Lung (tissue), 12 donors: ENCODE results near the gene ACSF2. TPM values are rescaled to one million over a fixed set of nuclear protein-coding genes. Genes with fewer than 3 reads are reported as not detected.
"Not testable (repeated sequence)": the region's sequence is repeated elsewhere in the genome, so short reads cannot be mapped to it uniquely, and the experiment has no call there.

ENCODE experiments used
- ATAC-seq: fragments of 200-7000 bp; cut with Tn5 transposase; one replicate; pipeline ENCODE4 v1.9.1; 2020; ENCODE audit warnings: moderate number of reproducible peaks; ENCODE audit not compliant: insufficient read depth, low FRiP score
- DNase-seq, 3 donors: peaks; one replicate each; pipeline ENCODE4 v3.0.0-alpha.2; 2013 to 2017
- H3K27ac ChIP-seq, 2 donors: one replicate each; pipeline ENCODE4 v1.5.1; 2013; ENCODE audit warnings: mild to moderate bottlenecking in 2 of 2, moderate library complexity in 2 of 2, control low read depth in 1 of 2, inconsistent platforms in 1 of 2, low read depth in 1 of 2, low read length in 1 of 2
- H3K27me3 ChIP-seq, 3 donors: one replicate each; pipeline ENCODE4 v1.5.1; 2013; ENCODE audit warnings: low read length in 2 of 3; ENCODE audit not compliant: control insufficient read depth in 3 of 3, insufficient read depth in 3 of 3
- H3K36me3 ChIP-seq, 4 donors: one replicate each; pipeline ENCODE4 v1.5.1; 2013; ENCODE audit warnings: low read length in 4 of 4, mild to moderate bottlenecking in 1 of 4, moderate library complexity in 1 of 4; ENCODE audit not compliant: control insufficient read depth in 4 of 4, insufficient read depth in 4 of 4
- H3K4me1 ChIP-seq, 5 donors: one replicate each; pipeline ENCODE4 v1.5.1; 2013; ENCODE audit warnings: low read length in 5 of 5, mild to moderate bottlenecking in 2 of 5, moderate library complexity in 1 of 5; ENCODE audit not compliant: control insufficient read depth in 5 of 5, insufficient read depth in 5 of 5
- H3K4me3 ChIP-seq: one replicate; pipeline ENCODE4 v1.5.1; 2013; ENCODE audit warnings: mild to moderate bottlenecking, control low read depth, moderate library complexity
- H3K9ac ChIP-seq, 2 donors: one replicate each; pipeline ENCODE4 v1.5.1; 2013; ENCODE audit warnings: low read length in 2 of 2, control low read depth in 1 of 2; ENCODE audit not compliant: insufficient read depth in 1 of 2
- H3K9me3 ChIP-seq, 4 donors: one replicate each; pipeline ENCODE4 v1.5.1; 2013; ENCODE audit warnings: low read length in 3 of 4, mild to moderate bottlenecking in 1 of 4, moderate library complexity in 1 of 4; ENCODE audit not compliant: control insufficient read depth in 4 of 4, insufficient read depth in 3 of 4
- WGBS, 2 donors: extraction: QIAGEN DNeasy Blood & Tissue Kit; methylation state at CpG; one replicate each; pipeline ENCODE4 v1.1.7; 2013; 5-methylcytosine and 5-hydroxymethylcytosine counted together
- polyA plus RNA-seq, 2 donors: library from polyadenylated mRNA; stranded (reverse); fragments of 200-250 nt; gene quantifications; one replicate each; pipeline ENCODE4 v1.2.1, GENCODE V29; 2013
- total RNA-seq, 2 donors: library from RNA; depleted of rRNA in 1 of 2; stranded (reverse); fragments of >200 nt in 1 of 2; gene quantifications; one replicate each; pipeline ENCODE4 v1.2.1, GENCODE V29; 2014 to 2021
- TF ChIP-seq, protein P1 (sequence below): IDR thresholded peaks from 2 replicates; pipeline ENCODE4 v1.5.1; 2012; ENCODE audit warnings: mild to moderate bottlenecking; ENCODE audit errors: control extremely low read depth, extremely low read depth
- donor health status: control.
- donor health status: control.
- donor health status: Bipolar disorder and iron deficiency.
- donor health status: healthy.
- donor health status: DM: yes; HTN: yes; CAD: no.

The ACSF2 gene
- total and polyA plus RNA-seq, 4 donors, result 23.5 to 79.2 (median 70.9) TPM

DNA sequence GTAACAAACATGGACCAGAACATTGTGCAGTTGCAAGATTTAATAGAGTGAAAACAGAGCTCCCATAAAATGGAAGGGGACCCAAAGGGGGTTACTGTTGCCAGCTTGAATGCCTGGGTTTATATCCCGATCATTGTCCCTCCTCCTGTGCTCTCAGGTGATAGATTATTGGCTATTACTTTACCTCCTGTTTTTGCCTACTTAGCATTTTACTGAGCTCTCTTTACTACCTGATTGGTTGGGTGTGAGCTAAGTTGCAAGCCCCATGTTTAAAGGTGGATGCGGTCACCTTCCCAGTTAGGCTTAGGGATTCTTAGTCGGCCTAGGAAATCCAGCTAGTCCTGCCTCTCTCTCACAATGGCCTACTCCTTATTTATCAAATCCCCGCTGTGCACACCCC, 20.7 kb upstream of the ACSF2 start:
- WGBS, 2 donors, result 92 to 94% methylated on average over 4 of the region's 4 CpGs
- H3K9ac ChIP-seq, H3K4me3 ChIP-seq, H3K27ac ChIP-seq, DNase-seq, H3K9me3 ChIP-seq, H3K4me1 ChIP-seq, H3K36me3 ChIP-seq, ATAC-seq, H3K27me3 ChIP-seq: not testable (repeated sequence)

- H3K36me3 ChIP-seq, result no peaks in the 10 kb centered on the region
- no peak overlapping the region for H3K4me3 ChIP-seq
- H3K27me3 ChIP-seq, result no peaks in the 10 kb centered on the region
- WGBS, 2 donors, result 76 to 91% methylated on average over 5 of the region's 5 CpGs
- no peak overlapping the region for H3K27ac ChIP-seq
- no peaks in the 10 kb centered on the region for H3K4me1 ChIP-seq
- peaks cover 0 to 2% (median 0%) of the 10 kb centered on the region in 4 donors for H3K9me3 ChIP-seq
- no peak for ATAC-seq
- no peak for DNase-seq
- no peak overlapping the region for H3K9ac ChIP-seq
- TF ChIP-seq, protein P1, sequence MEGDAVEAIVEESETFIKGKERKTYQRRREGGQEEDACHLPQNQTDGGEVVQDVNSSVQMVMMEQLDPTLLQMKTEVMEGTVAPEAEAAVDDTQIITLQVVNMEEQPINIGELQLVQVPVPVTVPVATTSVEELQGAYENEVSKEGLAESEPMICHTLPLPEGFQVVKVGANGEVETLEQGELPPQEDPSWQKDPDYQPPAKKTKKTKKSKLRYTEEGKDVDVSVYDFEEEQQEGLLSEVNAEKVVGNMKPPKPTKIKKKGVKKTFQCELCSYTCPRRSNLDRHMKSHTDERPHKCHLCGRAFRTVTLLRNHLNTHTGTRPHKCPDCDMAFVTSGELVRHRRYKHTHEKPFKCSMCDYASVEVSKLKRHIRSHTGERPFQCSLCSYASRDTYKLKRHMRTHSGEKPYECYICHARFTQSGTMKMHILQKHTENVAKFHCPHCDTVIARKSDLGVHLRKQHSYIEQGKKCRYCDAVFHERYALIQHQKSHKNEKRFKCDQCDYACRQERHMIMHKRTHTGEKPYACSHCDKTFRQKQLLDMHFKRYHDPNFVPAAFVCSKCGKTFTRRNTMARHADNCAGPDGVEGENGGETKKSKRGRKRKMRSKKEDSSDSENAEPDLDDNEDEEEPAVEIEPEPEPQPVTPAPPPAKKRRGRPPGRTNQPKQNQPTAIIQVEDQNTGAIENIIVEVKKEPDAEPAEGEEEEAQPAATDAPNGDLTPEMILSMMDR, result no peak
Observed at GRCh38 chr17:50406578-50406977, 19.4 kb upstream of the ACSF2 start.

- Histone ChIP-seq H3K9me3 (peaks cover 0 to 2% (median 0%) of the 10 kb centered on the region in 4 donors), H3K4me1 (no peaks in the 10 kb centered on the region), H3K9ac (no peak overlapping the region), H3K4me3 (no peak overlapping the region), H3K27ac (no peak overlapping the region), H3K27me3 (no peaks in the 10 kb centered on the region), H3K36me3 (no peaks in the 10 kb centered on the region)
- DNase-seq (no peak), ATAC-seq (no peak)
- TF ChIP-seq, protein P1, result no peak
- 64 to 71% methylated on average over 4 of the region's 4 CpGs for WGBS, 2 donors
Observed at GRCh38 chr17:50407921-50408320, 18.1 kb upstream of the ACSF2 start.

DNA sequence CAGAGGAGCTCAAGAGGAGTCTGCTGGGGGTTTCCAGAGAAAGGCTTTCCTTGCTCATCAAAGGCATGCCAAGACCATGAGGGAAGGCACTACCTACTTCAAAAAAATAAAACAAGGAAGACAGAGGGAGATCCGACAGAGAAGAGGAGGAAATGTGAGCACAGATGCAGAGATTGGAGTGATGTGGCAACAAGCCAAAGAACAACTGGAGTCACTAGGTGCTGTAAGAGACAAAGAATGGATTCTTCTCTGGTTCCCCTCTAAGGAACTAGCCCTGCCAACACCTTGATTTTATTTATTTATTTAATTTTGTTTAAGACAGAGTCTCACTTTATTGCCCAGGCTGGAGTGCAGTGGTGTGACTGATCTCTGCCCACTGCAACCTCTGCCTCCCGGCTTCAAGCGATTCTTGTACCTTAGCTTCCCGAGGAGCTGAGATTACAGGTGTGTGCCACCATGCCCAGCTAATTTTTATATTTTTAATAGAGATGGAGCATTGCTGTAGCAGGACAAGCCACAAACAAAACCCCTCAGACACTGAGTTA, 13.8 kb upstream of the ACSF2 start:
- ATAC-seq, result no peak
- Histone ChIP-seq H3K4me1 (no peaks in the 10 kb centered on the region), H3K4me3 (no peak overlapping the region), H3K27ac (no peak overlapping the region), H3K27me3 (no peaks in the 10 kb centered on the region), H3K36me3 (no peaks in the 10 kb centered on the region), H3K9ac (no peak overlapping the region), H3K9me3 (no peaks in the 10 kb centered on the region)
- DNase-seq, result no peak
- TF ChIP-seq, protein P1, result no peak
- 82 to 85% methylated on average over 4 of the region's 4 CpGs for WGBS, 2 donors
